Stimulated activated CD8-positive, alpha-beta memory T cell treated with anti-CD3 and anti-CD28 coated beads, Interleukin-7, amount 100 ng/mL, for 24 hours (primary cell): Measurements from ENCODE around the gene THOC6.
"Not testable (repeated sequence)": the region's sequence is repeated elsewhere in the genome, so short reads cannot be mapped to it uniquely, and the experiment has no call there.

ENCODE experiments used
- DNase-seq: peaks from one replicate; pipeline ENCODE4 v3.0.0-alpha.2; 2020; ENCODE audit warnings: low read depth

THOC6 gene

GRCh38 chr16:3030222-3031212, 6.7 kb downstream of the THOC6 start:
- no peak for DNase-seq

- DNase-seq = no peak
Observed at GRCh38 chr16:3032624-3033023, 8.8 kb downstream of the THOC6 start.

- DNase-seq = no peak
Observed at GRCh38 chr16:3035289-3035971, 11.6 kb downstream of the THOC6 start.

GRCh38 chr16:3035972-3036725, 12.3 kb downstream of the THOC6 start:
- DNase-seq = no peak

GRCh38 chr16:3036726-3037315, 13.0 kb downstream of the THOC6 start, which contains the start of gene BICDL2:
TSS of gene BICDL2 (minus strand) at chr16:3036944. CDS start at chr16:3035496, 1,448 bp downstream.
- no peak for DNase-seq

- DNase-seq = no peak
Observed at GRCh38 chr16:3038256-3038655, 14.4 kb downstream of the THOC6 start.

- DNase-seq = no peak
Observed at GRCh38 chr16:3038896-3039295, 15.1 kb downstream of the THOC6 start.

- DNase-seq = no peak
Observed at GRCh38 chr16:3042376-3042775, 18.5 kb downstream of the THOC6 start.

- DNase-seq = no peak
Observed at GRCh38 chr16:3044708-3045107, 20.9 kb downstream of the THOC6 start.

- no peak for DNase-seq
Observed at GRCh38 chr16:3045758-3046640, 22.2 kb downstream of the THOC6 start, which contains the start of gene MMP25. TSS of gene MMP25 (plus strand) at chr16:3046561. CDS start at chr16:3046918, 357 bp downstream.

GRCh38 chr16:3046641-3047386, 23.0 kb downstream of the THOC6 start:
- no peak for DNase-seq

GRCh38 chr16:3047387-3047720, 23.5 kb downstream of the THOC6 start:
- no peak for DNase-seq

- DNase-seq = no peak
Observed at GRCh38 chr16:3049921-3050481, 26.2 kb downstream of the THOC6 start.

GRCh38 chr16:3050487-3050886, 26.7 kb downstream of the THOC6 start:
- DNase-seq = no peak

GRCh38 chr16:3051009-3051408, 27.2 kb downstream of the THOC6 start:
- DNase-seq = no peak

GRCh38 chr16:3051494-3051893, 27.7 kb downstream of the THOC6 start:
- DNase-seq = no peak

- DNase-seq = not testable (repeated sequence)
Observed at GRCh38 chr16:3052571-3053329, 28.9 kb downstream of the THOC6 start.

GRCh38 chr16:3053330-3053710, 29.5 kb downstream of the THOC6 start:
- not testable (repeated sequence) for DNase-seq
